CD4-positive, alpha-beta T cell (primary cell): Measurements from ENCODE around the gene ECI2. TPM values are rescaled to one million over a fixed set of nuclear protein-coding genes. Genes with fewer than 3 reads are reported as not detected.
A peak's percentile ranks its signal among the peaks of the same experiment; 100 is the strongest.

Experiments
- ATAC-seq: fragments of 200-7000 bp; cut with Tn5 transposase; one replicate; pipeline ENCODE4 v1.10.0; 2022; ENCODE audit warnings: mild to moderate bottlenecking; ENCODE audit not compliant: poor library complexity
- CTCF ChIA-PET: fragments of 350-600 bp; sonication (Branson Sonifier 250); formaldehyde crosslinking; loops from one replicate; lab custom pipeline; 2021; ENCODE audit warnings: antibody characterized with exemption, inconsistent platforms; lab: Charles Lee
- POLR2A ChIA-PET: fragments of 350-600 bp; sonication (Branson Sonifier 250); formaldehyde crosslinking; loops from one replicate; lab custom pipeline; 2021; ENCODE audit warnings: antibody characterized with exemption, inconsistent platforms; lab: Charles Lee
- DNase-seq, 14 experiments: peaks; one replicate each; pipeline ENCODE4 v3.0.0-alpha.2; 2013 to 2020; ENCODE audit warnings: mixed read lengths in 2 of 14
- H3K27ac ChIP-seq, 2 donors: one replicate each; pipeline versions ENCODE4 v1.5.1 to v1.7.0; 2013; ENCODE audit warnings: low read length in 2 of 2, low read depth in 1 of 2, mild to moderate bottlenecking in 1 of 2
- H3K27me3 ChIP-seq, 2 experiments: 1 replicate in 1 of 2; 2 replicates in 1 of 2; pipeline versions ENCODE4 v1.6.1 to v1.7.0; 2013; ENCODE audit warnings: low read length in 2 of 2, control low read depth in 1 of 2, mild to moderate bottlenecking in 1 of 2, moderate library complexity in 1 of 2; ENCODE audit not compliant: insufficient read depth in 2 of 2, control insufficient read depth in 1 of 2
- H3K36me3 ChIP-seq: one replicate; pipeline ENCODE4 v1.6.1; 2013; ENCODE audit warnings: low read length, control low read depth; ENCODE audit not compliant: insufficient read depth
- H3K4me1 ChIP-seq: one replicate; pipeline ENCODE4 v1.6.1; 2013; ENCODE audit warnings: low read length, control low read depth; ENCODE audit not compliant: insufficient read depth
- H3K4me3 ChIP-seq: one replicate; pipeline ENCODE4 v1.5.1; 2013; ENCODE audit warnings: mild to moderate bottlenecking, low read length, moderate library complexity
- H3K9me3 ChIP-seq, 2 experiments: 1 replicate in 1 of 2; 2 replicates in 1 of 2; pipeline versions ENCODE4 v1.6.1 to v1.7.0; 2013; ENCODE audit warnings: low read length in 2 of 2, mild to moderate bottlenecking in 2 of 2, control low read depth in 1 of 2, moderate library complexity in 1 of 2; ENCODE audit not compliant: control insufficient read depth in 1 of 2, insufficient read depth in 1 of 2
- H3K27ac Mint-ChIP-seq: one replicate; pipeline ENCODE4 v1.8.0; 2020; ENCODE audit warnings: mixed read lengths
- H3K27me3 Mint-ChIP-seq: one replicate; pipeline ENCODE4 v1.8.0; 2021; ENCODE audit warnings: mixed read lengths
- H3K36me3 Mint-ChIP-seq: one replicate; pipeline ENCODE4 v1.8.0; 2021; ENCODE audit warnings: low read depth, mixed read lengths
- H3K4me1 Mint-ChIP-seq: one replicate; pipeline ENCODE4 v1.8.0; 2021; ENCODE audit warnings: low read depth, mixed read lengths
- H3K4me3 Mint-ChIP-seq: one replicate; pipeline ENCODE4 v1.8.0; 2020; ENCODE audit warnings: mild to moderate bottlenecking, mixed read lengths
- H3K9me3 Mint-ChIP-seq: one replicate; pipeline ENCODE4 v1.8.0; 2020; ENCODE audit warnings: mixed read lengths
- intact Hi-C, 2 experiments: fragments of 100-400 bp; cut with DNase I in 1 of 2; cut with micrococcal nuclease in 1 of 2; formaldehyde crosslinking; loops; one replicate each; pipeline versions ENCODE4 v1.15.1 to v1.9.0; 2023 to 2025; cut with DNase I, micrococcal nuclease
- total RNA-seq, 174 experiments: library from RNA in 2 of 174; stranded (reverse) in 2 of 174; gene quantifications; one replicate each; pipeline ENCODE4 v1.2.3 and lab custom pipeline; 2021 to 2026
- TF ChIP-seq, protein P1 (sequence below): fragments of 200-600 bp; IDR thresholded peaks from one replicate; pipeline ENCODE4 v1.8.0; 2022; ENCODE audit warnings: antibody characterized with exemption, mild to moderate bottlenecking

Gene ECI2
- total RNA-seq, 2 experiments from 2014 or later, result 25.6 to 30.1 TPM

- TF ChIP-seq, protein P1, sequence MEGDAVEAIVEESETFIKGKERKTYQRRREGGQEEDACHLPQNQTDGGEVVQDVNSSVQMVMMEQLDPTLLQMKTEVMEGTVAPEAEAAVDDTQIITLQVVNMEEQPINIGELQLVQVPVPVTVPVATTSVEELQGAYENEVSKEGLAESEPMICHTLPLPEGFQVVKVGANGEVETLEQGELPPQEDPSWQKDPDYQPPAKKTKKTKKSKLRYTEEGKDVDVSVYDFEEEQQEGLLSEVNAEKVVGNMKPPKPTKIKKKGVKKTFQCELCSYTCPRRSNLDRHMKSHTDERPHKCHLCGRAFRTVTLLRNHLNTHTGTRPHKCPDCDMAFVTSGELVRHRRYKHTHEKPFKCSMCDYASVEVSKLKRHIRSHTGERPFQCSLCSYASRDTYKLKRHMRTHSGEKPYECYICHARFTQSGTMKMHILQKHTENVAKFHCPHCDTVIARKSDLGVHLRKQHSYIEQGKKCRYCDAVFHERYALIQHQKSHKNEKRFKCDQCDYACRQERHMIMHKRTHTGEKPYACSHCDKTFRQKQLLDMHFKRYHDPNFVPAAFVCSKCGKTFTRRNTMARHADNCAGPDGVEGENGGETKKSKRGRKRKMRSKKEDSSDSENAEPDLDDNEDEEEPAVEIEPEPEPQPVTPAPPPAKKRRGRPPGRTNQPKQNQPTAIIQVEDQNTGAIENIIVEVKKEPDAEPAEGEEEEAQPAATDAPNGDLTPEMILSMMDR, result no peak
- peaks cover 22% of the 10 kb centered on the region for H3K4me1 ChIP-seq
- Mint-ChIP-seq H3K27me3 (no peaks in the 10 kb centered on the region), H3K36me3 (peaks cover 57% of the 10 kb centered on the region), H3K27ac (peak overlapping the region; percentile 97), H3K4me3 (peak overlapping the region; percentile 98), H3K9me3 (peaks cover 3% of the 10 kb centered on the region), H3K4me1 (peaks cover 42% of the 10 kb centered on the region)
- peaks cover 33% of the 10 kb centered on the region for H3K36me3 ChIP-seq
- ATAC-seq, result no peak
- peak overlapping the region; percentile 78 for H3K4me3 ChIP-seq
- CTCF ChIA-PET, result interaction anchor here (1.6 to 1.8 kb wide), 2 partner anchors 22 to 285 kb away, joined by 3 to 7 read pairs; partner anchors contain the start of gene FAM50B
- DNase-seq, result peak in 6 of 14 experiments; percentile 9 to 56 (median 32)
- POLR2A ChIA-PET, result interaction anchor here (1.3 to 4.1 kb wide), 4 partner anchors 11 to 116 kb away, joined by 4 to 50 read pairs (median 25); a partner anchor contains a TSS
- H3K27ac ChIP-seq, result peak overlapping the region; percentile 65 to 87
- intact Hi-C loops, result loop anchor here (2.0 to 10.0 kb wide), 8 partner anchors 23 to 1889 kb away; partner anchors contain the start of genes FAM50B (in 1 of the 2), FARS2 (in 1 of the 2), GMDS (in 1 of the 2) and LYRM4 (in 1 of the 2)
- peaks cover 0 to 3% of the 10 kb centered on the region in 2 experiments for H3K9me3 ChIP-seq
- H3K27me3 ChIP-seq, result no peaks in the 10 kb centered on the region
Measured at GRCh38 chr6:4133941-4134838, 1.2 kb downstream of the ECI2 start.

DNA sequence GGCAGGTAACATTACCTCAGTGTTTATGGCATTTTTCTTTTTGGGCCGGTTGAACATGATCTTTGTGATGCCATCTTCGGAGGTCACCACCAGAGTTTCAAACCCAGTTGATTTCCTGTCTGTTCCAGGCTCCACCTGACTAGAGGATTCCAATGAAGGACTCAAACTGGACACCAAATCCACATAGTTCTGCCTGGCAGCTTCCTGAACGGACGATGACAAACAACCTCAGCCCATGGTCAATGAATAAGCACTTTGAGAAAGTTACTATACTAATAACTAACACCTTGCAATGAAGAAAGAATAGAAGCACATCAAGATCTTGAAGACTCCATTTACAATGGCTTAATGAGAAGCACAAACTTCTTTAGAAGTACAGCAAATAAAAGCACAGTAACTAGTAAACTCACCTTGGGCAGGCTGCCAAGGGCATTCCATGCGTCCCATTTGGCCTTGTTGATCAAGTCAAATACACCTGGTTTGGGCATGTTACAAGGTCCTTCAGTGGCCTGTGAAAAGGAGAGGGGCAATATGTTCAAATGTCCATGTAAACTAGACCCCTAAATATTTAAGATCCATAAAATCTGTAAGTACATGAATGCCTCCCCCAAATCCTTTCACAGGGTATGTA lies 4.9 kb downstream of the ECI2 start:
- TF ChIP-seq, protein P1, result no peak
- Histone ChIP-seq H3K4me3 (no peak overlapping the region), H3K27me3 (no peaks in the 10 kb centered on the region), H3K36me3 (peaks cover 63% of the 10 kb centered on the region), H3K4me1 (peaks cover 5% of the 10 kb centered on the region), H3K9me3 (peaks cover 0 to 3% of the 10 kb centered on the region in 2 experiments), H3K27ac (no peak overlapping the region)
- ATAC-seq (no peak), DNase-seq (no peak)
- peaks cover 3% of the 10 kb centered on the region for H3K9me3 Mint-ChIP-seq
- H3K4me3 Mint-ChIP-seq, result no peak overlapping the region
- ChIA-PET CTCF (no interaction called here), POLR2A (interaction anchor here (0.6 kb wide), 1 partner anchor 67 kb away, joined by 3 read pairs; no protein-coding TSS in a partner anchor)
- no peaks in the 10 kb centered on the region for H3K27me3 Mint-ChIP-seq
- intact Hi-C loops, result loop anchor here (5.0 to 10.0 kb wide), 6 partner anchors 286 to 1886 kb away; partner anchors contain the start of genes FAM50B (in 1 of the 2), FARS2 (in 1 of the 2), GMDS (in 1 of the 2) and LYRM4 (in 1 of the 2)
- H3K36me3 Mint-ChIP-seq, result peaks cover 93% of the 10 kb centered on the region
- H3K27ac Mint-ChIP-seq, result no peak overlapping the region
- H3K4me1 Mint-ChIP-seq, result peaks cover 23% of the 10 kb centered on the region

DNA sequence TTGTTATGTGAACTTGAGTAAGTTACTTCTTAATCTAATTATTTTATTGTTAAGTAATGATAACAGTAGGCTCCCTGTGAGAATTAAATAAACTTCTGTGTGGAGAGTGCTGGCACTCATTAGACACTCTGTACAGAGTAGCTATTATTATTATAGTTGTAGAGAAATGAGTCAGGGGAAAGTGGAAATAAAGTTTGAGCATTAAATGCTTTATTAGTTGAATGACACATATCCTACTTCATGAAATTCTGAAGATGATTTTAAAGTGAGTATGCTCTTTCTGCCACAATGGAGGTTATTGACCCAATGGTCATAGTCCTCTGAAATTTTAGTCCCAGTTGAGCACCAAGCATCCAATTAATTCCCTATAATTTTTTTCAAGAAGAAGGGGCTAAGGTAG lies 5.9 kb downstream of the ECI2 start:
- POLR2A ChIA-PET, result interaction anchor here (0.6 kb wide), 1 partner anchor 66 kb away, joined by 3 read pairs; no protein-coding TSS in a partner anchor
- H3K27me3 Mint-ChIP-seq, result no peaks in the 10 kb centered on the region

More for the DNA sequence above, 5.9 kb downstream of the ECI2 start:
- Histone ChIP-seq H3K27me3 (no peaks in the 10 kb centered on the region), H3K36me3 (peaks cover 73% of the 10 kb centered on the region), H3K4me1 (peaks cover 5% of the 10 kb centered on the region), H3K4me3 (no peak overlapping the region), H3K9me3 (peaks cover 0 to 3% of the 10 kb centered on the region in 2 experiments), H3K27ac (no peak overlapping the region)
- peaks cover 3% of the 10 kb centered on the region for H3K9me3 Mint-ChIP-seq
- peaks cover 19% of the 10 kb centered on the region for H3K4me1 Mint-ChIP-seq
- TF ChIP-seq, protein P1, result no peak
- peaks cover 95% of the 10 kb centered on the region for H3K36me3 Mint-ChIP-seq
- no peak overlapping the region for H3K27ac Mint-ChIP-seq
- H3K4me3 Mint-ChIP-seq, result no peak overlapping the region
- CTCF ChIA-PET, result no interaction called here
- intact Hi-C loops, result no loop called here
- ATAC-seq (no peak), DNase-seq (no peak)
